Measurements from ENCODE around the gene DAGLA.
A peak's percentile ranks its signal among the peaks of the same experiment; 100 is the strongest.

Gene DAGLA

GRCh38 chr11:61769946-61770683 is 89.9 kb downstream of the DAGLA start:
- DNase-seq, result no peak

DNA sequence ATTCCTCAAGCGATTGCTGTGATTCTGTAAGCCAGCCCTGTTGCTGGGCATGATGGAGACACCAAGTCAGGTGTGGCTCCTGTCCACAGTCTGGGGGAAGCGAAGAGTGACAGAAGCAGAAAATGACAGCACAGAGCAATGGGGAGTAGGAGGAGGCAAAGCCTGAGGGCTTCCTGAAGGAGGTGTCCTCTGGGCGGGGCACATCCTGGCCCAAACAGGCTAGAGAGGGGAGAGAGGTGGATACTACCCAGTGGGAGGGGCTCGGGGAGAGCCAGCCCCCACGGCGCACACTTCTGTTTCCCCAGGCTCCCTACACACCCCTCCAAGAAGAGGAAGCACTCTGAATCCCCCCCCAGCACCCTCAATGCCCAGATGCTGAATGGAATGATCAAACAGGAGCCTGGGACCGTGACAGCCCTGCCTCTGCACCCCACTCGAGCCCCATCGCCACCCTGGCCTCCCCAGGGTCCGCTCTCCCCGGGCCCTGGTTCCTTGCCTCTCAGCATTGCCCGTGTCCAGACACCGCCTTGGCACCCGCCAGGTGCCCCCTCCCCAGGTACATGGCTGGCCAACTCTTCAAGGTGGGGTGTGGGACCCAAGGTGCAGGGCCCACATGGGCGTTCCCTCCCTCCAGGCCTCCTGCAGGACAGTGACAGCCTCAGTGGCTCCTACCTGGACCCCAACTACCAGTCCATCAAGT is 91.2 kb downstream of the DAGLA start:
- DNase-seq, result no peak

- DNase-seq, result no peak
Measured at GRCh38 chr11:61771985-61772455, 91.8 kb downstream of the DAGLA start.

DNA sequence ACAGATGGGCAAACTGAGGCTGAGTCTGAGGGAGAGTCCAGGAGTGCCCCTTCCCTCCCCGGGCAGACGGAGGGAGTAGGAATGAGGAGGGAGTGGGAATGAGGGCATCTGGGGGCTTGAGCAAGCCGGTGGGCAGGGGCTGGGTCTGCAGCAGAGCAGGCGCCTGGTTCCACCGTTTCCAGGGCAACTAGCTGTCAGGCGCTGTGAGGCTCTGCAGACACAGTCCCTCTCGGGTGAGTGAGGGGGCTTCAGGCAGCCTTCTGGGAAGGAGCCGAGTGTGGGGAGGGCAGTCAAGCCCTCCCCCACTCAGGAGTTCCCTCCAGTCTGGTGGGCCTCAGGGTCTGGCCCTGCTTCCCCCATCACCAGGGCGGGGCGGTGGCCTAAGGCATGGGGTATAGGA is 93.2 kb downstream of the DAGLA start:
- DNase-seq, result no peak

DNA sequence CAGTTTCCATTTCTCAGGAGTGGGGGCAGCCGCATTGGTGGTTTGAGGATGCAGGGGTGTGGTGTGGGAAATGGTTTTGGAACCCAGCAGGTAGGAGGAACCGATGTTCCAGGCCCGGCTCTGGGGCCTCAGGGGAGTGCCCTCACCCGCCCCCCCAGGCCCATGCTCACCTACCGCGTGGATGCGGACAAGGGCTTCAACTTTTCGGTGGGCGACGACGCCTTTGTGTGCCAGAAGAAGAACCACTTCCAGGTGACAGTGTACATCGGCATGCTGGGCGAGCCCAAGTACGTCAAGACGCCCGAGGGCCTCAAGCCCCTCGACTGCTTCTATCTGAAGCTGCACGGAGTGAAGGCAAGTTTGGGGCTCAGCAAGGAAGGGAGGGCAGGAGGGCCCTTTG is 93.6 kb downstream of the DAGLA start:
- no peak for DNase-seq

DNA sequence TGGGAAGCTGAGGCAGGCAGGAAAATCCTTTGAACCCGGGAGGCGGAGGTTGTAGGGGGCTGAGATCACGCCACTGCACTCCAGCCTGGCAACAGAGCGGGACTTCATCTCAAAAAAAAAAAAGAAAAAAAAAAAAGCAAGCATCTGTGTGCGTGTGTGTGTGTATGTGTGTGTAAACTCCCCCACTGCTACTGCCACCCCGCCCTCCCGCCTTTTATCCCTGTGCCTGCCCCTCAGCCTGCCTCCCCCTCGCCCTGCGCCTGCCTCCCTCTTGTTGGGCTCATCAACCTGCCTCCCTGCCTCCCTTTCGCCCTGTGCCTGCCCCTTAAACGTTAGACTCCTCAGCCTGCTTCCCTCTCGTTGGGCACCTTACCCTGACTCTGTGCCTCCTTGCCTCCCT is 94.2 kb downstream of the DAGLA start:
- DNase-seq, result no peak

GRCh38 chr11:61775106-61775505 is 94.9 kb downstream of the DAGLA start:
- DNase-seq, result no peak

DNA sequence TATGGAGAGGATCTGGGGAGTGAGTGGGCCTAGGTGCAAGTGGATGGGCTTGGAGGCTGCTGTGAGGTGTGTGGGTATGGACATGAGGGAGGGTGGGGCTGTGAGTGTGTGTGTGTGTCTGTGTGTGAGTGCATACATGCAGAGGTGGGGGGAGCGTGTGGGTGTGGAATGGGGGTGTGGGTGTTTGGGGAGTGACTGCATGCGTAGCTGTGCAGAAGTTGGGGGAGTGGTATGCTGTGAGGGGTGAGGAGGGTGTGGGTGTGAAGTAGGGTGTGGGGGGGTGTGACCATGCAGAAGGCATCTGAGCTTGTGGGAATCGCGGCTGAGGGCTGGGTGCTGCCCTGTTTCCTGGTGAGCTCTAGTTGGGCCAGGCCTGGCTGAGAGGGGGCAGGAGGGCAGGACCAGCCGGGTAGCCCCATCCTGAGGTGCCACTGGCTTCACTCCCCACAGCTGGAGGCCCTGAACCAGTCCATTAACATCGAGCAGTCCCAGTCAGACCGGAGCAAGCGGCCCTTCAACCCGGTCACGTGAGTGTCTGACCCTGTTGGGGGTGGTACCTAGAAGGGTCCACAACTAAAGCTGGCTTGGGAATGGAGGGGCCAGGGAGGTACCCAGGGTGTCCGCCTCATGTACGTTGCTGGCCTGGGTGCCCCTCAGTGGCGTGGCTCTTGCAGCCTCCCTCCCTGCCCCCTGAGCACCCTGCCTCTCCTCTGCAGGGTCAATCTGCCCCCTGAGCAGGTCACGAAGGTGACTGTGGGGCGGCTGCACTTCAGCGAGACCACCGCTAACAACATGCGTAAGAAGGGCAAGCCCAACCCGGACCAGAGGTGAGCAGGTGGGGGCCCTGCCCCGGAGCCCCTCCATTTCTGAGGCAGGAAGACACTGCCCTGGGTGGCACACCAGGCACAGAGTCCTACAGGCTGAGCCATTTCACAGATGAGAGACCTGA is 95.7 kb downstream of the DAGLA start:
- DNase-seq, result peak; percentile 29

GRCh38 chr11:61776561-61777075 is 96.4 kb downstream of the DAGLA start:
- DNase-seq, result peak; percentile 57

DNA sequence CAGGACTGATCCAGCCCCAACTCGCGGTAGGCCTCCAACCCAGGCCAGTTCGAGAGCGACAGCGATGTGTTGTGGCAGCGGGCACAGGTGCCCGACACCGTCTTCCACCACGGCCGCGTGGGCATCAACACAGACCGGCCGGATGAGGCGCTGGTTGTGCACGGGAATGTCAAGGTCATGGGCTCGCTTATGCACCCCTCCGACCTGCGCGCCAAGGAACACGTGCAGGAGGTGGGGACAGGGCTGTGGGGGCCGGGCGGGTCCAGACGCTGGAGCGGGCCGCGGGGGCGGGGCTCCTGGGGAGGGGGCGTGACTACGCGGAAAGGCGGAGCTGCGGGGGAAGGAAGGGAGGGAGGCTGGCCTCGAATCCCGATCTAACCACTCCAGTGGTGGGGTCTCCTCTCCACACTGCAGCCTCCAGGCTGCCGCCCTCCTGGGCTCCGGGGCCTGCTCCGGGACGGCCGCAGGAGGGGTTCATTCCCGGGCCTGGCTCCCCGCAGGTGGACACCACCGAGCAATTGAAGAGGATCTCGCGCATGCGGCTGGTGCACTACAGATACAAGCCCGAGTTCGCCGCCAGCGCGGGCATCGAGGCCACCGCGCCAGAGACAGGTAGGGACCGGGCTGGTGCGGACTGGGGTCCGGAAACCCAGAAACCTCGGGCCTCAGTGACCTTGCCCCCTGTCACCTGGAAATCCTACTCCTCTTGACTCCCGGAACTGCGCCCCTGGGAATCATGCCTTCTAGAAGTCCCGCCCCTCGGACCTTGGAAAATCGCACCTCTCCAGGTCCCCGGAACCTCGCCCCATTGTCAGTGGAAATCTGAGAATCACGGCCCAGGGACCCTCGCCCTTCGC is 97.3 kb downstream of the DAGLA start:
- peak; percentile 78 for DNase-seq

DNA sequence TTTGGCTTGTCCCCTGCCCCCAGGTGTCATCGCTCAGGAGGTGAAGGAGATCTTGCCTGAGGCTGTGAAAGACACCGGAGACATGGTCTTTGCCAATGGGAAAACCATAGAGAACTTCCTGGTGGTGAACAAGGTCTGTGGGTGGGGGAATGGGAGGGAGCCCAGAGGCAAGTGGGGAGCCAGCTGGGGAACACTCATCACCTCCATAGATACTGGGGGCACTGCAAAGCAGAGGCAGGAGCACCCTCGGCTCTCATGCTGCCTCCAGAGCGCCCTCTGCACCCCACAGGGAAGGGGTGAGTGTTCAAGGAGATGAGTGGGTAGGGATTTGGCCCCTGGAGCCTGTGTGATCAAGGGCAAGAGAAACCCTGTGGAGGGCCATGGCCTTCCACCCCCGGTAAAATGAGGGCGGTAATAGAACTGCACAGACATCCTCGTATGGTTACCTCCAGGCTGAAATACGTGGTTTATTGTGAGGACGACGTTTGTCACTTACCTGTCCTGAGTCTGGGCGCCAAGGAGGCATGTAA is 98.2 kb downstream of the DAGLA start:
- DNase-seq, result no peak

DNA sequence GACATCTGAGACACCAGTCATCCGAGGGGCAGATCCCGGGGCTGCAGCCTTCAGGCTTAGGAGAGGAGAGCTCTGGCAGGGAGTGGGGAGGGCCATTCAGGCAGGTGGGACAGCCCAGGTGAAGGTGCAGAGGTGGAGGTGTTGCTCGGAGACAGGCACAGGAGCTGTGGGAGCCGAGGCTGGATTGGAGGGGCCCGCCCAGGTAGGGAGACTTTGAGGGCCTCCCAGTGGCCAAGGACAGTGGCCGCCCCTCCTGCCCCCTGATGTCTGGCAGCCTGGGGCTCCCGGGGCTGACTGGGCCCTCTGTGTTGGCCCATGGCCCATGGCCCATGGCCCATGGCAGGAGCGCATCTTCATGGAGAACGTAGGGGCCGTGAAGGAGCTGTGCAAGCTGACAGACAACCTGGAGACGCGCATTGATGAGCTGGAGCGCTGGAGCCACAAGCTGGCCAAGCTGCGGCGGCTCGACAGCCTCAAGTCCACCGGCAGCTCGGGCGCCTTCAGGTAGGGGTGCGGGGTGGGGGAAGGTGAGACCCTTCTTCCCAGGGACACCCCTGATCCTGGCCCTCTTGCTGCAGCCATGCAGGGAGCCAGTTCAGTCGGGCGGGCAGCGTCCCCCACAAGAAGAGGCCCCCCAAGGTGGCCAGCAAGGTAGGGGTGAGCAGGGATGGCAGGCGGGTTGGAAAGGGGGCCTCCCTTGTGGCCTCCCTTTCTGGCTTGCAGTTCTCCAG is 98.9 kb downstream of the DAGLA start:
- DNase-seq, result no peak

- DNase-seq, result no peak
Measured at GRCh38 chr11:61779666-61780525, 99.7 kb downstream of the DAGLA start.

GRCh38 chr11:61780581-61781162 is 100.5 kb downstream of the DAGLA start:
- no peak for DNase-seq

DNA sequence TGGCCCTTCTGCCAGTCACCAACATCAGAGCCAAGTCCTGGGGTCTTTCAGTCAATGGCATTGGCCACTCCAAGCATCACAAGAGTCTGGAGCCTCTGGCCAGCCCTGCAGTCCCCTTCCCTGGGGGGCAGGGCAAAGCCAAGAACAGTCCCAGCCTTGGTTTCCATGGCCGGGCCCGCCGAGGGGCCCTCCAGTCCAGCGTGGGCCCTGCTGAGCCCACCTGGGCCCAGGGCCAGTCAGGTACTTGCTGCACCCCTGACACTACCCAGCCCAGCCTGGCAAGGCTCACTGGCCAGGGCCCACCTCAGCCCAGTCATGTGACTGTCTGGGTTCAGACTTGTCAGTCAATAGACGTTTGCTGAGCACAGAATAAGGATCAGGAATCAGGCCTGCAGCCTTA is 101.4 kb downstream of the DAGLA start:
- no peak for DNase-seq

DNA sequence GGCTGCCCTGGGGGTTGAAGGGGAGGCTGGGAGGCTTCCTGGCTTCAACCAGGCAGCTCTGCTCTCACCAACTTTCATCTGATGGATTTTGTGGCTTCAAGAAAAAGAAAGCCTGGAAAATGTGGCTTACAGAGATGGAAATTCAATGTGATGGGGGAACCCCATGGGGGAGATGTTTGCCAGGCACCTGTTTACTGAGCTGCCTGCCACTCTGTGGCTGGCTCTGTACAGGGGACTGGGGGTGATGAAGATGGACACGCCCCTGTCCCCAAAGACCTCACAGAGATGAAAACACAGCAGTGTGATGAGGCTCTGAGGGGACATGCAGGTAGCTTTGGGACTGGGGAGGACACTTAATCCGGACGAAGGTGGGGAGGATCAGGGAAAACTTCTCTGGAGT is 102.1 kb downstream of the DAGLA start:
- DNase-seq, result no peak

DNA sequence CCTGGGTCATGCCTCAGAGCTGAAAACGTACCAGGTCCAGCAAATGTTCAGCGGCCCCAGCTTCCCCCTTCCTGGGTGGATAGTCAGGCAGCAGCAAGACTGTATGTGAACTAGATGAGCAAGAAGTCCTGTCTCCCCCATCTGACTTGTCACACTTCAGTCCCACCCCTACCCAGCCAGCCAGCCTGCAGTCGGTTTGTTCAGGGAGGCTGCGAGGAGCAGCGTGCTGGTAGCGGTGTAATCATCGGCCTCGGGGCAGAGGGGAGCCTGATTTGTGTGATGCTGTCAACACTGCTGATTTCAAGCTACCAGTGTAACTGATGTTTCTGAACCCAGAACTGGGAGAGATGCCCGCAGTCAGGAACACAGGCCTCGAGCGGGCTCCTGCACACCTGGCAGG is 102.7 kb downstream of the DAGLA start:
- DNase-seq, result no peak

- DNase-seq, result no peak
Measured at GRCh38 chr11:61783717-61784505, 103.7 kb downstream of the DAGLA start.

GRCh38 chr11:61784506-61784805 is 104.3 kb downstream of the DAGLA start:
- no peak for DNase-seq

All from CD4-positive, alpha-beta T cell treated with Interleukin-10 for 1 hour (primary cell).